SK-N-SH treated with all-trans-retinoic acid at 6 μM for 48 hours (cell line): Measurements from ENCODE around the gene ZC3H10.

Experiments used
- CSDC2 ChIP-seq: fragments of 250-450 bp; sonication (Bioruptor Pico); IDR thresholded peaks from 2 replicates; pipeline ENCODE4 v1.5.0; 2020; ENCODE audit warnings: mild to moderate bottlenecking, moderate library complexity
- ESRRG ChIP-seq: fragments of 250-450 bp; sonication (Bioruptor Pico); IDR thresholded peaks from 2 replicates; pipeline ENCODE4 v1.6.1; 2021; ENCODE audit warnings: mild to moderate bottlenecking
- ISL1 ChIP-seq: fragments of 250-450 bp; sonication (Bioruptor Pico); IDR thresholded peaks from 2 replicates; pipeline ENCODE4 v2.1.2; 2022; ENCODE audit warnings: mild to moderate bottlenecking, moderate library complexity
- TCF4 ChIP-seq: fragments of 250-450 bp; sonication (Bioruptor Pico); IDR thresholded peaks from 2 replicates; pipeline ENCODE4 v1.8.0; 2021; ENCODE audit warnings: mild to moderate bottlenecking, moderate library complexity, borderline replicate concordance
- TSHZ2 ChIP-seq: fragments of 250-450 bp; sonication (Bioruptor Pico); IDR thresholded peaks from 2 replicates; pipeline ENCODE4 v1.5.0; 2020; ENCODE audit warnings: mild to moderate bottlenecking, moderate library complexity
- ZFP30 ChIP-seq: fragments of 450-650 bp; formaldehyde crosslinking; IDR thresholded peaks from 2 replicates; pipeline ENCODE4 v1.5.0; 2022; ENCODE audit warnings: mild to moderate bottlenecking, moderate library complexity
- ZNF70 ChIP-seq: fragments of 450-650 bp; formaldehyde crosslinking; IDR thresholded peaks from 2 replicates; pipeline ENCODE4 v1.5.0; 2020; ENCODE audit warnings: mild to moderate bottlenecking, moderate library complexity
- ZNF8 ChIP-seq: fragments of 450-650 bp; formaldehyde crosslinking; IDR thresholded peaks from 2 replicates; pipeline ENCODE4 v1.5.0; 2020; ENCODE audit warnings: mild to moderate bottlenecking, moderate library complexity
- TF ChIP-seq, protein P1 (sequence below): fragments of 250-450 bp; sonication (Bioruptor Pico); IDR thresholded peaks from 2 replicates; pipeline ENCODE4 v1.5.1; 2020; ENCODE audit warnings: low read depth, mild to moderate bottlenecking, moderate library complexity
- TF ChIP-seq, protein P2 (sequence below): fragments of 250-450 bp; sonication (Bioruptor Pico); IDR thresholded peaks from 2 replicates; pipeline ENCODE4 v1.5.1; 2021; ENCODE audit warnings: mild to moderate bottlenecking, moderate library complexity
- TF ChIP-seq, protein P3 (sequence below): fragments of 250-450 bp; sonication (Bioruptor Pico); IDR thresholded peaks from 2 replicates; pipeline ENCODE4 v1.8.0; 2020; ENCODE audit warnings: mild to moderate bottlenecking, moderate library complexity, borderline replicate concordance

DNA sequence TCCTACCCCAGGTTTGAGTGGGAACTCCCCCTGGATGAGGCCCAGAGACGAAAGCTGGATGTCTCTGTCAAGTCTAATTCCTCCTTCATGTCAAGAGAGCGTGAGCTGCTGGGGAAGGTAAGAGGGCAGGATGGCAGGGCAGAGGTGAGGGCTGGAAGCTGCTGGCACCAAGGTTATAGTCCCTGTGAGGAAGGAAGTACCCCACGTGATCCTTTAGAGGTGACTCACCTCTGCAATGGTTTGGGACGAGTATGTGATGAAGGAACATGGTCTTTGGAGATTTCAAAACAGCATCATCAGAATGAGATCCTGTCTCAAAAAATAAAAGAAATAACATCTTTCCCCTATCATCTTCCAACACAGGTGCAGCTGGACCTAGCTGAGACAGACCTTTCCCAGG, 25.2 kb downstream of the ZC3H10 start:
- TF ChIP-seq ZNF70 (CRISPR knock-in tag) (no peak), ZNF8 (CRISPR knock-in tag) (no peak), ESRRG (CRISPR knock-in tag) (no peak), ISL1 (no peak), TCF4 (CRISPR knock-in tag) (no peak), CSDC2 (no peak), TSHZ2 (no peak), ZFP30 (CRISPR knock-in tag) (no peak)
- TF ChIP-seq, protein P1, sequence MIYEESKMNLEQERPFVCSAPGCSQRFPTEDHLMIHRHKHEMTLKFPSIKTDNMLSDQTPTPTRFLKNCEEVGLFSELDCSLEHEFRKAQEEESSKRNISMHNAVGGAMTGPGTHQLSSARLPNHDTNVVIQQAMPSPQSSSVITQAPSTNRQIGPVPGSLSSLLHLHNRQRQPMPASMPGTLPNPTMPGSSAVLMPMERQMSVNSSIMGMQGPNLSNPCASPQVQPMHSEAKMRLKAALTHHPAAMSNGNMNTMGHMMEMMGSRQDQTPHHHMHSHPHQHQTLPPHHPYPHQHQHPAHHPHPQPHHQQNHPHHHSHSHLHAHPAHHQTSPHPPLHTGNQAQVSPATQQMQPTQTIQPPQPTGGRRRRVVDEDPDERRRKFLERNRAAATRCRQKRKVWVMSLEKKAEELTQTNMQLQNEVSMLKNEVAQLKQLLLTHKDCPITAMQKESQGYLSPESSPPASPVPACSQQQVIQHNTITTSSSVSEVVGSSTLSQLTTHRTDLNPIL (CRISPR knock-in tag), result no peak
- TF ChIP-seq, protein P2, sequence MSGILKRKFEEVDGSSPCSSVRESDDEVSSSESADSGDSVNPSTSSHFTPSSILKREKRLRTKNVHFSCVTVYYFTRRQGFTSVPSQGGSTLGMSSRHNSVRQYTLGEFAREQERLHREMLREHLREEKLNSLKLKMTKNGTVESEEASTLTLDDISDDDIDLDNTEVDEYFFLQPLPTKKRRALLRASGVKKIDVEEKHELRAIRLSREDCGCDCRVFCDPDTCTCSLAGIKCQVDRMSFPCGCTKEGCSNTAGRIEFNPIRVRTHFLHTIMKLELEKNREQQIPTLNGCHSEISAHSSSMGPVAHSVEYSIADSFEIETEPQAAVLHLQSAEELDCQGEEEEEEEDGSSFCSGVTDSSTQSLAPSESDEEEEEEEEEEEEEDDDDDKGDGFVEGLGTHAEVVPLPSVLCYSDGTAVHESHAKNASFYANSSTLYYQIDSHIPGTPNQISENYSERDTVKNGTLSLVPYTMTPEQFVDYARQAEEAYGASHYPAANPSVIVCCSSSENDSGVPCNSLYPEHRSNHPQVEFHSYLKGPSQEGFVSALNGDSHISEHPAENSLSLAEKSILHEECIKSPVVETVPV (CRISPR knock-in tag), result no peak
- TF ChIP-seq, protein P3, sequence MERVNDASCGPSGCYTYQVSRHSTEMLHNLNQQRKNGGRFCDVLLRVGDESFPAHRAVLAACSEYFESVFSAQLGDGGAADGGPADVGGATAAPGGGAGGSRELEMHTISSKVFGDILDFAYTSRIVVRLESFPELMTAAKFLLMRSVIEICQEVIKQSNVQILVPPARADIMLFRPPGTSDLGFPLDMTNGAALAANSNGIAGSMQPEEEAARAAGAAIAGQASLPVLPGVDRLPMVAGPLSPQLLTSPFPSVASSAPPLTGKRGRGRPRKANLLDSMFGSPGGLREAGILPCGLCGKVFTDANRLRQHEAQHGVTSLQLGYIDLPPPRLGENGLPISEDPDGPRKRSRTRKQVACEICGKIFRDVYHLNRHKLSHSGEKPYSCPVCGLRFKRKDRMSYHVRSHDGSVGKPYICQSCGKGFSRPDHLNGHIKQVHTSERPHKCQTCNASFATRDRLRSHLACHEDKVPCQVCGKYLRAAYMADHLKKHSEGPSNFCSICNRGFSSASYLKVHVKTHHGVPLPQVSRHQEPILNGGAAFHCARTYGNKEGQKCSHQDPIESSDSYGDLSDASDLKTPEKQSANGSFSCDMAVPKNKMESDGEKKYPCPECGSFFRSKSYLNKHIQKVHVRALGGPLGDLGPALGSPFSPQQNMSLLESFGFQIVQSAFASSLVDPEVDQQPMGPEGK (CRISPR knock-in tag), result no peak
